Endometrium (tissue), 2 donors: Measurements from ENCODE around the gene CYP2R1.

Experiments
- FAIRE-seq: peaks from 2 replicates; lab custom pipeline; 2012; peaks lifted over from hg19 to GRCh38; lab: Jason Lieb, UNC
- donor health status: control.
- donor health status: control.

CYP2R1 gene, protein sequence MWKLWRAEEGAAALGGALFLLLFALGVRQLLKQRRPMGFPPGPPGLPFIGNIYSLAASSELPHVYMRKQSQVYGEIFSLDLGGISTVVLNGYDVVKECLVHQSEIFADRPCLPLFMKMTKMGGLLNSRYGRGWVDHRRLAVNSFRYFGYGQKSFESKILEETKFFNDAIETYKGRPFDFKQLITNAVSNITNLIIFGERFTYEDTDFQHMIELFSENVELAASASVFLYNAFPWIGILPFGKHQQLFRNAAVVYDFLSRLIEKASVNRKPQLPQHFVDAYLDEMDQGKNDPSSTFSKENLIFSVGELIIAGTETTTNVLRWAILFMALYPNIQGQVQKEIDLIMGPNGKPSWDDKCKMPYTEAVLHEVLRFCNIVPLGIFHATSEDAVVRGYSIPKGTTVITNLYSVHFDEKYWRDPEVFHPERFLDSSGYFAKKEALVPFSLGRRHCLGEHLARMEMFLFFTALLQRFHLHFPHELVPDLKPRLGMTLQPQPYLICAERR

DNA sequence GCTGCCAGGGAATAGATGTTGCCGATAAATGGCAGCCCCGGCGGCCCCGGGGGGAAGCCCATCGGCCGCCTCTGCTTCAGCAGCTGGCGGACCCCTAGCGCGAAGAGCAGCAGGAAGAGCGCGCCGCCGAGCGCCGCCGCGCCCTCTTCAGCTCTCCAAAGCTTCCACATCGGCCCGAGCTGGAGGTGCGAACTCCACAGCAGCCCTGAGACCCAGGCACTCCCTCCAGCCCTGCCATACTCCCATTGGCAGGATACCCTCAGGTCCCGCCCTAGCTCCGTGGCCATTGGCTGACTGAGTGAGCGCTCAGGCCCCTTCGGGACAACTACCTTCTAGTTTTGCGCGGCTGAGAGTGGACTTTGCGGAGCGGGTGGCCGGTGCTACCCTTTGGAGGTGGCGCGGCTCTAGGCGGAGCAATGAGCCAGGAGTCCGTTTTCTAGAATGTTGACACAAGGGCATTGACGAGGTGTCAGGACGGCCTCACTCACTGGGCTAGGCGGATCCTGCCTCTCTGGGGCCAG is at the start of gene CYP2R1:
TSS of gene CYP2R1 (minus strand) at position 196 of the 521 bp plus-strand sequence. CDS start at position 170, 26 bp downstream.
- peak; percentile 75 for FAIRE-seq

DNA sequence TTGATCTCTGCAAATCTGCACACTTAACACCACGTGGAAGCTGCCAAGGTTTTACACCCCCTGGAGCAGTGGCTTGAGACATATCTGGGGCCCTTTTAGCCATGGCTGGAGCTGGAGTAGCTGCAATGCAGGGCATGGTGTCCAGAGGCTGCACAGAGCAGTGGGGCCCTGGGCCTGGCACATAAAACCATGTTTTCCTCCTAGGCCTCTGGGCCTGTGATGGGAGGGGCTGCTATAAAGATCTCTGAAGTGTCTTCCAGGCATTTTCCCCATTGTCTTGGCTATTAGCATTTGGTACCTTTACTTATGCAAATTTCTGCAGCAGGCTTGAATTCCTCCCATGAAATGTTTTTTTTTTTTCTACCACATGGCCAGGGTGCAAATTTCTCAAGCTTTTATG is 46.9 kb upstream of the CYP2R1 start:
- FAIRE-seq = no peak

DNA sequence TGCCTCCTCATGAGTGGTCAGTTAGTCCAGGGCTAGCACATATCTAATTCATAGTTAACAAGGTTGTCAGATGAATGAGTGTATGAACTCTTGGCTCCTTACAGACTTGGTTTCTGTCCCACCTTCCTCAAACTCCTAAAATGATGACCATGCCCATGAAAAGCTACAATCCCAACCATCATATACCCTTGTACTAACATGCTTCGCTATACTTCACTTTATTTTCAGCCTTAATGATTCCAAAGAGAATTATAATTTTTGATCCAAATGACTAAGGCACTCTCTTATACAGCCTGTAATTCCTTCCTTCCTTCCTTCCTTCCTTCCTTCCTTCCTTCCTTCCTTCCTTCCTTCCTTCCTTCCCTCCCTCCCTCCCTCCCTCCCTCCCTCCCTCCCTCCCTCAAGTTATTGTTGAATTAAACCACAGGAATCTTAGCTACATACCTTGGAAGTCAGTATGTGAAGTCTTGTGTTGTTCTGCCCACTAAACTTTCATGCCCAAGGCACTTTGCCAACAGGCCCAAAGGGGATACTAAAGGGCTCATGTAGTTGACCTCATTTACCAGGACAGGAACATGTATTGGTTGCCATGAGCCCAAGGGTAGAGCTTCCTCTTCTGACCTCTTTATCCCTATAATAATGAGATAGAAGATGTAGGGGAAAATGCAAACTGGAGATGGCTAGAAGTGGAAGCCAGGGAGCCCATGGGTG is 42.8 kb upstream of the CYP2R1 start:
- FAIRE-seq = no peak

DNA sequence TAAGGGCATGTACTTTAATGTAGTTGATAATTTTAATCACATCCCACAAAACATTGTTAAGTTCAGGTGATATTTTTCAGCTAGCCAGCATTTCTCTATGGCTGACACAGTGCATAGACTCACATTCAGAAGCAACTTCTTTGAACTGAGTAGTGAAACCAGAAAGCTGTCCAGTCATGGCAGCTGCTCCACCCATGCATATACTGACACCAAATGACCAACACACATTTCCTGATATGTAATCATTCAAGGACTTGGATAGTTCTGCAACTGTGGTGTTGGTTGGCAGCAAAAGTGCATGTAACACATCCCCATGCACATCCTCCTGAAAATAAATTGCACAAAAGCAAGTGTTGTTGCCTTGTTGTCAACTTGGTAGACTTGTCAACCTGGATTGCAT is 40.4 kb upstream of the CYP2R1 start:
- no peak for FAIRE-seq

DNA sequence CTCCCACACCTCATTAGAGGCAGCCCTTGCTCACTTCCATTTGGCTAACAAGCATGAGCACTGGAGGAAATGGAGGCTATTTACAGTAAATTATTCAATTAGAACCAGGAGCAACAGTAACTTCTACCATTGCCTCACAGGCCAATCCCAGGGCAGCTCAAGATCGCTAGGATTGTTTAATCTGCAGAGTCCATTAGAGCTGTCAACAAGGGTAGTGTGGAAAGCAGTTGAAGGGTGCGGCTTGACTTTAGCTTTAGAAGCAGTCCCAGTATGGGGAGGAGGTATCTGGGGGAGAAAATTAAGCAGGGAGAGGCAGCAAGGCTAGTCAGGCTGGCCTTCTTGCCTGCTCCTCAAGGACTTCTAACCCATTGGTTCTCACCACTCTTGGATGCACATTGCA is 38.3 kb upstream of the CYP2R1 start:
- FAIRE-seq = no peak

DNA sequence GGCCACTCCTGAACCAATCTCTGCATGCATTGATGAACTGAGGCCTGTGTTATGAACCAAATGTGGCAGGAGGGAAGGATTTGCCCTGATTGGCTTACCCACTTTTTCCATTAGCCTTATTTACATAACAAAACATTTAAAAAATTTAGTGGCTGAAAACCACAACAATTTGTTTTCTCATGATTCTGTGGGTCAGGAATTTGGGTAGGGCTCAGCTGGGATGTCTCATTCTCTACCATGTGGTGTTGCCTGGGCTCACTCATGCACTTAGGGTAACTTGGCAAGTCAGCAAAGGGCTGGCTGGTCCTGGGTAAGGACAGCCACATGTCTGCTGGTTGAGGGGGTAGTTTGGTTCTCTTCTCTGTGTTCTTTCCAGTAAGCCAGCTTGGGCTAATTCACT is 35.1 kb upstream of the CYP2R1 start:
- no peak for FAIRE-seq

DNA sequence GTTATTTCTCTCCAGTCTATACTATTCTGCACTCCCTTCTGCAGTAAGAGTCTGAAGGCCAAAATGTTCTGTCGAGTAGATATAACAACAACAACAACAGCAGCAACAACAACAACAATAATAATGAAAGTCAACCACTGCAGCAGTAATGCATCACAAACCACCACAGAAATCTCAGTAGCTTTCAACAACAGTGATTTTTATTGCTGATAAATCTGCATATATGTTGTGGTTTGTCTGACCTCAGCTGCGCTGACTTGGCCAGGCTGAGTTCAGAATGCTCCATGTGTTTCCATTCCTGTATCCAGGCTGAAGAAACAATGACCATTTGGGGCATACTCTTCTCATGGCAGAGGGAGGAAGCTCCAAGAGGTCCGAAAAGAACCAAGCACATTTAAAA is 32.3 kb upstream of the CYP2R1 start:
- FAIRE-seq = no peak

DNA sequence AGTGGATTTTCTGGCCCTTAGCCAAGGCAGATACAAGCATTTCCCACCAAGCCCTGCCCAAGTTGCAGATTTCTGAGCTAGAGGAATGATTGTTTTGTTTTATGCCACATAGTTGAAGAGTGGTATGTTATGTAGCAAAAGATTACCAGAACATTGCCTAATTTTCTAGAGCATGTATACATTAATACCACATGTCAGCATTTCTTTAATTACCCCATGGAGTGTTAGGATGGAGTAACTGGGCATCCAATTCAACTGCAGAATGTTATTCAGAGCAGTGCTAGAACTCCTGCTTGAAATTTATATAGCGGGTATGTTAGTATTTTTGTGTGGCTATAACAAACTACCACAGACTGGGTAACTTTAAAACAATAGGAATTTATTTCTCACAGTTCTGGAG is 24.4 kb upstream of the CYP2R1 start:
- FAIRE-seq = no peak

DNA sequence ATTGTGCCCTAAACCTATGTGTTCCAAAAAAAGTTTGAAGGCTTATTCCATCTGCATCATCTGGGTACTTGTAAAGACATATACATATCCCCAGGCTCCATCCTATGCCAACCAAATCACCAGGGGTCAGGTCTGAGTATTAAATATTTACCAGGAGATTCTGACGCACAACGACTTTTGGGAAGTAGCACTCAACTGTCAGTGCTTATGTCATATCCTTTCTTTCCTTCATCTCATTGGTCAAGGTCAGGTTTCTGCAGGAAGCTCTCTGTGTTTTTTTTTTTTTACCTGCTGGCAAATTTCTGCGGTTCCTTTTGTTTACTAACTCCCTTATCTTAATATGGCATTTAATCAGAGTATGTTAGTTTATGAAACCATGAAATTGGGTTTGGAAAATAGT is 22.5 kb upstream of the CYP2R1 start:
- no peak for FAIRE-seq

DNA sequence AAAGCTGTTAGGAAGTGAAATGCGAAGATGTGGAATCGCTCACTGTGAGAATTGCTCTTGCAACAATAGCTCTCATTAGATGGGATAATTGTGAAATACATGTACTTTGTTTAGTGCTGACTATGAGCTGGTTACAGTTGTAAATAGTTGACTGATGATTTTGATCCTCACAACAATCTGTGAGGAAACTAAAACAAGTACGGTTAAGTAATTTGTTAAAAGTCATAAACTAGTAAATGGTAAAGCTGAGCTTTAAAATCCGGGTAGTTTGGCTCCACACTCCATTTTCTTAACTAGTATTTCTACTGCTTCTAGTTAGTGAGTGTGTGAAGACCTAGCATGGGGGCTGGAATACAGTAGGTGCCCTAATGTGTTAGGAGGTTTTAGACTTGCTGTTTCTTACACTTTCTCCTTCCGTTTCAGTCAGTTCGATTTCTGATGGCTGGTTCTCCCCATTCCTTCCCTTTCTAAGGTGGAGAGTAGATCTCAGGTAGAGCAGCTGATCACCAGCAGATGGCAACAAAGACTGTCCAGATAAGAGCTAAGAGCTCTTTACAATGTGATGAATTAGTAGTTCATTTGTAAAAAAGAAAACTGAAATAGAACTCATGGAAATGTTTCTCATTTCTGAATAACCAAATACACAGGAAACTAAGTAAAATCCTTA is 16.3 kb upstream of the CYP2R1 start:
- peak; percentile 21 for FAIRE-seq

DNA sequence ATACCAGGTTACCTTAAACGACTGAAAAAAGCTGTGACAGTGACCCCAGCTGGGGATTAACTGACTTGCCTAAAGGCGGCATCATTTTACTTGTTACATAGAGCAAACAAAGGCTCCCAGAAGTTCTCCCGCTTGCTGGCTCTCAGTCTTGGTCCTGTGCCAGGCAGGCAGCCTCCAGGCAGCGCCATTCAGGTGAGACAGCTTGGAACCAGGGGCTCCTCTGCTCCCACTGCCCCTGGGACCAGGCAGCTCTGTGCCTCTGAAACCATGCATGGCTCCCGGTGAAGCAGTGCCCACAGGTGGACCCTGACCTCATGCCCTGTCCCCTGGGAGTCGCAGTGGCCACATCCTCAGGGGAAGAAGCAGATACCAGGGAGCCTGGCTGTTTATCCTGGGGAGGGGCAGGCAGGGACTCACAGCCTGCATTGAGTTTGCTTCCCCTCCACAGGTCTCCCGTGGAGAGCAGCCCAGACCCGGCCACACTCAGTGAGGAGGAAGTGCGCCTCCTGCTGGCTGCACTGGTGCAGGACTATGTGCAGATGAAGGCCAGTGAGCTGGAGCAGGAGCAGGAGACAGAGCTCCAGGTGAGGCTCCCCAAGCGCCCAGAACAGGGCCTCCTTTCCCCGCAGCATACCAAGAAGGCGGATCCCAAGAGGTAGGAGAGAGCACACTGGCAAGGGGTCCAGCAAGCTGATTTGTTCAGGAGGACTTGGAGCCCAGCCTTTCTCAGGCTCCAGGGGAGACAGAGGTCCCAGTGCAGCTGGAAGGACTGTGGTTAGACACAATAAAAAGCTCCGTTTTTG is 15.6 kb upstream of the CYP2R1 start:
- no peak for FAIRE-seq

DNA sequence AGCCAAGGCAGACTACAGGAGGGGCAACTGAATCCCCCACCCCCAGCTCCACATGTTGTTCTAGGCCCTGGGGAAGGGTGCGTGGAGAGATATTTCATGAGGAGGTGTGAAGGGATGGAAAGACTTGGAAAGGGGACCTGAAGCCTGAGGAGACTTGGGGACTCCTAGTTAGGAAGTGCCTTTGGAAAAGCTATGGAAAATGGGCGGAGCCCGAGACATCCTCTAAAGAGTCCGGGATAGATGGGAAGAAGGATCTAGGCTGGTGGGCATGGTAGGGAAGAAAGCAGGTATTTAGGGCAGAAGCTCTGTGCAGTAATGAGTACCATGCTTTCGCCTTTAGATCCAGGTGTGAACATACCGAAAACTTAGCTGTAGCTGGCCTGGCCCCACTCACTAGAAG is 15.0 kb upstream of the CYP2R1 start:
- FAIRE-seq = no peak

DNA sequence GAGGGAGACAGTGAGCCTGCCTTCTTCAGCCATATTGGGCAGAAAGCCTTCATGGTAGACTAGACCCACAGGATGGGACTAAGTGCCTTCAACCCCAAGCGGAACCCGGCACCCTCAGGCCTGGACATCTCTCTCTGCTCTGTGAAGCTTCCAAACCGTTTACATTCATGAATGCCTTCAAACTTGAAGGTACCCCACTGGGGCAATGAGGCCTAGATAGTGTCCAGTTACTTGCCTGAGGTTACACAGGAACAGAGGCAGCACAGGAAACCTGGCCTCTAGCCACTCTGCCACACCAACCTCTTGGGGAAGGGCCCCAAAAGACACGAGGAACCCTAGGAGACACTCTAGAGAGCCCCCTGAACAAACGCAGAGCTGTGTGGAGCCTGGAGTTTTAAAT is 14.5 kb upstream of the CYP2R1 start:
- no peak for FAIRE-seq

DNA sequence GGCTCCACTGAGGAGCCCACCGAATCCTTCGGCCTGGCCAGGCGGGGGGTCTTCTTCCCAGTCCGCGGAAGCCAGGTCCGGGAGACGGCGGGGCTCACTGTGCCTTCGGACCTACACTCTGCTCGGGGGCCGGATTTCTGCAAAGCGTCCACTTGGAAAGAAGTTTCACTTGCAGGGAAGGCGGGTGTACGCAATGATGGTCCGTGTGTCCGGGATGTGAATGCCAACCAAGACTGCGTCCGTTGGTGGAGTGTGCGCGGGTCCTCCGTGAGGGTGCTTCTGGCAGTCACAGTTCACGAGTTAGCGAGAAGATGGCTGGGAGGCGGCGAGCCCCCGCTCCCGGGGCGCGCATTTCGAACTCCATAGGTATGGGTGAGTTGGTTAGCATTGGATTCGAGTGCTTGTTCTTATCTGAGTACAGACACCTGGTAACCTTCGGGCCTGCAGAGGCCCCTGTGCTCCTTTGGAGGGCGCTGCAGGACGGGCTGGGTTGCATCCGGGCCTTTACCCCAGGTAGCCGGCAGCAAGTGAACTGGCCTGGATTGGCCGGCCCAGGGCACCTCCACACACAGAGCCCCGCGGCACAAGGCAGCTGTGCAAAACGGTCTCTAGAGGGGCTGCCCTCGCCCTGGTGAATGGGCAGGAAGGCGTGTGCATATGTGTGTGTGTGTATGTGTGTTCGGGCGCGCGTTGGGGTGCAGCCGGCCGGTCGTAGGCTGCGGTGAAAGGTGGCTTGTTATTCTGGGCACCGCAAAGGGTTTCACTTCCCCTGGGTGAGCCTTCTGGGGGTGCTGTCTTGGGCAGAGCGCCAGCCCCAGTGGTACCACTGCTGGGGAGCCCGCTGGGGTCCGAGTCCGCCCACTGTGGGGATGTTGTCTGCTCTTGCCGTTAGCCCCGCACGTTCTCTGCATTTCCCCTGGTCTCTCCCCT is 13.3 kb upstream of the CYP2R1 start:
- FAIRE-seq = no peak

DNA sequence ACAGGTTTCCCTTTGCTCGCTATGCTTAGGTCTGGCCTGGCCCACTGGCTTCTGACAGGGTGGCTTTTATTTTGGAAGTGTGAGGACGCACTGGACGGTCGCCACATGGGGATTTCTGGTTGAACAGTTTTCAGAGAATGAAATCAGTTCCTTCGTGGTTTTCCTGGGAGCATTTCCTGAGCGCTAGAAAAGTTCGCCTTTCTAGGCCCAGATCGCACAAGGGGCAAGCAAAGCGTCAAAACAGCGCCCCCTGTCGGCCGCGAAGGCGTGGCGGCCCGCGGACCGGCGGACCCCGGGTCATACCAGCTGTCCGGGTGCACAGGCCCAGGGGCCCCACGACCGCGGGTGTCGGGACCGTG is 12.7 kb upstream of the CYP2R1 start:
- no peak for FAIRE-seq

DNA sequence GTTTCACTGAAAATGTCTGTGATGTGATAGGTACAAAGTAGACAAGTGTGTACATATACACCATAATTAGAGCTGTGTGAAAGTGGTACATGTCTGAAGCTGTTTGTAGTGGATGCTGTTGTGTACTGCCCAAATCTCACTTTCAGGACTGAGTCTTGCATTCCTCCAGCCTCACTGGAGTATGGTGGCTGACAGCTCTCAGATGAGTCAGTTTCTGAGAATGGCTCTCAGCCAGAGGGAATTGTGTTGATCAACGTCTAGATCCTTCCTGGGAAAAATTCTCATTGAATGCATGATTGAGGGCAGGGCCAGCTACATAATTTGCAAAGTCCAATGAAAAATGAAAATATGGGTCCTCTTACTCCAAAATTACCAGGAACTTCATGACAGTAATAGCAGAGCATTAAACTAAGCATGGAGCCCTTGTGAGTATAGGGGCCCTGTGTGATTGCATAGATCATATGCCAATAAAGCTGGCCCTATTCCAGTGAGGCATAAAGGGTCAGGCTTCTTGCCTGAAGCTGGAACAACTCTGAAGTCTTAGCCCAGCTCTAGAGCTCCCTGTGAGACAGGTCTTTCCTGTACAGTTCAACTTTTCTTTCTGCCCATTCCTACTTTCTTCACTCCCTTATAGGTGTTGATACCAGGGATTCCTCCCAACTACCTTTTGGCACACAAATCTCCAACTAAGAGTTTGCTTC is 10.8 kb upstream of the CYP2R1 start:
- no peak for FAIRE-seq

DNA sequence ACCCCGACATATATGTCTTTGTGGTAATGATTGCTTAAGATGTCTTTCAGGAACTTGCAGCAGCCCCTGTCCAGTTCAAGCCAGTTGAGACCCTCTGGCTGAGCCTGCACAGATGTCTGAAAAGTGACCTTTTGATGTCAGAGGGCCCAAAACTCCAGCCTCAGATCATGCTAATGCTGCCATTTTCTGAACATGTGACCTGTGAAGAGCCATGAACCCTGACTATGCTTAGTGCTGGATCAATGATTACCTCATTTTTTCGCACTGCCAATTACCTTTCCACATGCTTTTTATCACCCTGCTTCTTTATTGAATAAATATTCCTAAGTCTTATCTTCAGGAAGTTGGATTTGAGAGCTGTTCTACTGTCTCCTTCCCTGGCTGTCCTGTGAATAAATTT is 6.9 kb upstream of the CYP2R1 start:
- FAIRE-seq = no peak

DNA sequence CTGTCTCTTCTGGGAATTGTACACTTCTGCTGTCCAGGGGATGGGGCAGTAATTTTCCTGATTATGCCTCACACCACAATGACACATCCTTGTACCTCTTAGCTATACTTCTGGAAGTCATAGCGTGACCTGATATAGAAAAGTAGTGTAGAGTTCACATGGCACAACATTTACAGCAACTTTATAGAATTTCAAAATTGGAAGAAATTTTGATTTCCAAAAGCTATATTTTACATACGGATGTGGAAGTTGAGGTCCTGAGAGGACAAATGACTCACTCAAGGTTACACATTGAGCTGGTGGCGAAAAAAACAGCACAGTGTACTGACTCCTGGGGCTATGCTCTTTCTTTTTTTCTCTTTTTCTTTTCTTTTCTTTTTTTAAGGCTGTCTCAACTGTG is 6.3 kb upstream of the CYP2R1 start:
- FAIRE-seq = no peak

DNA sequence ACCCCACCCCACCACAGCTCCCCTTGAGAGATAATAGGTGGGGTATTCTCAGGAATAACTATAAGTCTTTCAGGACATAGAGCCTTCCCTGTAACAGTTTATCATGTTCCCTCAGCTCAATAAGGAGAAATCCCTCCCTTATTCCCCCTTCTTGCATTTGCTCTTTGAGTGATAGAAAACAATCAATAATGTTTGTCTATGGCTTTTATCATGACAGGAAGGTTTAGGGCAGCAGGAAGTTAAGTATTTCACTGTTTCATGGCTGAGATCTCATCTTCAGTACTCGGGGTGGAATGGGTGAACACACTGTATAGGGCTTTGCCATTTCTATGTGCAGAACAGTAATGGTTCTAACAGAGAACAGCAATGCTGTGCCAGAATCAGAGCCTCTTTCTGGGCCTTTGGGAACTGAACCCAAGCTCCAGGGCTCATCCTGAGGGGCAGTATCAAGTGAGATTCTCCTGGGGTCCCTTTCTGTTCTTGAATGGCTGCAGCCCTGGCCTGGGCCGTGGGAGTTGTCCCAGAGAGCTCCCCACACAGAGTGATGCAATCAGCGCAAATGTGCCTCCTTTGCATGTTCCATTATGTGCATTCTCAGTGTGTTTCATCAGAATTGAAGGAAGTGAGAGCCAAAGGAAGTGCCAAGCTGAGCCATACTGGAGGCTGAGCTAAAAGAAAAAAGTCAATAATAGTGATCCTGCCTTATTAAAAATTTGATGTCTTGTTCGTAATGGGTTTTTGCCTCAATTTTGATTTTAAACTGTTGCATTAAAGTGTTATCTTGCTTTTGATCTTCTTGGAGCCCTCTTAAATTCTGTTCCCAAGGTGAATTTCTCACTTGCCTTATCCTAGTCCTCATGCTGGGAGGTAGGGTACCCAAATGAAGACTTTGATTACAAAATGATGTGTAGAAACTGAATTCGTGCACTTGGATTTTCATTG is 2.9 kb upstream of the CYP2R1 start:
- no peak for FAIRE-seq
